ENCODE results near the gene SEMA6D.
A peak's percentile ranks its signal among the peaks of the same experiment; 100 is the strongest.

SEMA6D gene, protein sequence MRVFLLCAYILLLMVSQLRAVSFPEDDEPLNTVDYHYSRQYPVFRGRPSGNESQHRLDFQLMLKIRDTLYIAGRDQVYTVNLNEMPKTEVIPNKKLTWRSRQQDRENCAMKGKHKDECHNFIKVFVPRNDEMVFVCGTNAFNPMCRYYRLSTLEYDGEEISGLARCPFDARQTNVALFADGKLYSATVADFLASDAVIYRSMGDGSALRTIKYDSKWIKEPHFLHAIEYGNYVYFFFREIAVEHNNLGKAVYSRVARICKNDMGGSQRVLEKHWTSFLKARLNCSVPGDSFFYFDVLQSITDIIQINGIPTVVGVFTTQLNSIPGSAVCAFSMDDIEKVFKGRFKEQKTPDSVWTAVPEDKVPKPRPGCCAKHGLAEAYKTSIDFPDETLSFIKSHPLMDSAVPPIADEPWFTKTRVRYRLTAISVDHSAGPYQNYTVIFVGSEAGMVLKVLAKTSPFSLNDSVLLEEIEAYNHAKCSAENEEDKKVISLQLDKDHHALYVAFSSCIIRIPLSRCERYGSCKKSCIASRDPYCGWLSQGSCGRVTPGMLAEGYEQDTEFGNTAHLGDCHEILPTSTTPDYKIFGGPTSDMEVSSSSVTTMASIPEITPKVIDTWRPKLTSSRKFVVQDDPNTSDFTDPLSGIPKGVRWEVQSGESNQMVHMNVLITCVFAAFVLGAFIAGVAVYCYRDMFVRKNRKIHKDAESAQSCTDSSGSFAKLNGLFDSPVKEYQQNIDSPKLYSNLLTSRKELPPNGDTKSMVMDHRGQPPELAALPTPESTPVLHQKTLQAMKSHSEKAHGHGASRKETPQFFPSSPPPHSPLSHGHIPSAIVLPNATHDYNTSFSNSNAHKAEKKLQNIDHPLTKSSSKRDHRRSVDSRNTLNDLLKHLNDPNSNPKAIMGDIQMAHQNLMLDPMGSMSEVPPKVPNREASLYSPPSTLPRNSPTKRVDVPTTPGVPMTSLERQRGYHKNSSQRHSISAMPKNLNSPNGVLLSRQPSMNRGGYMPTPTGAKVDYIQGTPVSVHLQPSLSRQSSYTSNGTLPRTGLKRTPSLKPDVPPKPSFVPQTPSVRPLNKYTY

DNA sequence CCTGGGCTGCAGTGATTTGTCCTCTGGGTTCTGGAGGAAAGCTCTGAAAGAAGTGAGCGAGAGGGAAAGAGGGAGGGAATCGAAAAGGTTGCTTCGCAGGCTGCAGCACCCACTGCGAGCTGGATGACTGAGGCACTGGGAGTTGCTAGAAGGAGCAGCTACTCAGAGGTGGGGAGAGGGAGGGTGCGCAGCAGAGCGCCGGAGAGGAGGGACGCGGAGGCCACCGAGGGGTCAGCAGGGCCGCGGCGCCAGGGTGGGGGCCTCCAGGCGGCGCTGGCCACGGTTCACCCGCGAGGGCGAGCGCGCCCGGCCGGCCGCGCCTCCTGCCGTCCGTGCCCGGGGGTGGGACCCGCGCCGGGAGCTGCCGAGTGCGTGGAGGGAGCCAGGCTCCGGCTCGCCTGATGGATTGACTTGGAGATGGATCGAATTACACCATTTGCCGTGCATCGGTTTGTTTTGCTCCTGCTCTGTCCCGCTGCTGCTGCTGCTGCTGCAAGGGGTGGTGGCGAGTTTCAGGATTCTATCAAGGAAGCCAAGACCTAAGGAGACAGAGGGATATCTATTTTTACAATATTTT is at the start of gene SEMA6D:
SEMA6D (plus strand) TSS at position 470 of the 577 bp plus-strand sequence. CDS start 42,294 bp downstream, outside the sequence.
- peak; percentile 93 for DNase-seq

DNA sequence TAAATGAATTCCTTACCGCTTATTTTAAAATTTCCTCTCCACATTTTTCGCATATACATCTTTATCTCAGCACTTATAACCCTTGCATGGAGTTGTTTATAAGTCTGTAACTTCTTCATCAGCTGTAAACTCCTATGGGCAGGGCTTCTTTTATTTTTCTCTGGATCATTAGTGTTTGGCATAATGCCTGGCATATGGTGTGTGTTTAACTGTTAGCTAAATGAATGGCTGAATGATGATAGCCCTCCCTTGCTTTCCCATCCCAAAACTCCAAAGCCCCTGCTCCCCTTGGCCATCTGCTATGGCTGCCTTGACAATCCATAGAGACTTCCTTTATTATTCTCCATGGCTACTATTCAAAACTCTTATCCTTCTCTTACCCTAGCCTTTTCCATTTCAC is 48.1 kb upstream of the SEMA6D start:
- peak; percentile 87 for DNase-seq

DNA sequence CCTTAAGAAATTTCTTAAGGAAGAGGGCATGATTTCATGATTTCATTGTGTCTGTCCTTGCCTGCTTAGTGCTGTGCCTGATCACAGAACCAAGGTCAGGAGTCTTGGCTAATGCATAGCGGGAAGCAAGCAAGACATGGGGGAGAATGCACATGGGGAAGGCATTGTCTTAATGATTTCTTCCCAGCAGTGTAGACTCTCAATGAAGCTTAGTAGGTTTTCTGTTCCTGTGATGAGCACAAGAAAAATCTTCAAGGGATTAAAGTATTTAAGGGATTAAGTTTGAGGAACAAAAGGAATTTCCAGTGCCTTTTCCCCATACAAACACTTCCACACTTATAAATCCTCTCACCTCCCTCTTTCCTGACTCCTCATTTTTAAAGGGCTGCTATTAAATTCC is 46.9 kb upstream of the SEMA6D start:
- no peak for DNase-seq

DNA sequence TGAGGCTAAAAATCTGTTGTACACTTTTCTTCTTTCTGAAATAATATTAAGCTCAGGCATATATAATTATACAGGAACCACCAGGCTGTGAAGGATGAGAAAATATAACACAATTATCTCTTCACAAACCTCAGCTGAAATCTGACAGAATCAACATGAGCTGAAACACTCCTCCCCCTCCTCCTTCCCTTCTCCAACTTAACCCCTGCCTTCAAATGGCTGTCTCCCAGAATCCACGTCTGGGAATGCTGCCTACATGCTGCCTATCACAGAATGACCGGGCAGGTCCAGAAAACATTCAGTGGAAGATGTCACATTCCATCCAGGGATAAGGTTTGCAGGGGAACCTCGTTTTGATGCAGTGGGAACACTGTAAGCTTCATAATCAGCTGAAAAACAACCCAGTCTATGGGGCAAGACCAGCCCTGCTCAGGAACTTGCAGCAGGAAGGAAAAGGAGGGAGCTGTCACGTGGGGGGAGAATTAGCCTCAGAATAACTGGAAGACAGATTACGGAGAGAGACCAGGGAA is 44.0 kb upstream of the SEMA6D start:
- no peak for DNase-seq

DNA sequence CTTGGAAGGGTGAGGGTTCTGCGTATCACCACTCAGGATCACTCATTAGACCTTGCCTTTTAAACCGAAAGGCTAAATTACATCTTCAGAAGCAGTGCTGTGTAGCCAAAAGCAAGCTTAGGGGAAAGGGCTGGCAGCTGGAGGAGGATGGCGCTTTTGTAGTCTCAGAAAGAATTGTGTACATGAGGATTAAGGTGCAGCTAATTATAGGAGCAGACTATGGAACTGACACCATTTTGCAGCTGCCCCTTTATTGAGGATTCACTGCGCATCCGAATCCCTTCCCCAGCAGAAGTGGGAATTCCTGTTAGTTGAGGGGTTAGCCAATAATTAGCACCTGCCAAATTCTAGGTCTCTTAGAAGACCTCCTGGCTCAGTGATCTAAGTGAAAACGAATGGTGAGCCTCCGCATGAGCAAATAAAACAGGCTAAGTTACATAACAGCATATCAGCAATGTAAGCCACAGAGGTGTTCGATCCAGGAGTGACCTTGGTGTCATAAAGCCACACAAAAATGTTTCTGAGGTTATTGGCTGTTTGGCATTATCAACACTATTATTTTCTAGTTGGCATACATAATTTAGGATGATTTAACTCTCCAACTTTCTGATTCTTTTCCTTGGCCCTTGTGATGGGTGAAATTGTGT is 42.6 kb upstream of the SEMA6D start:
- peak; percentile 72 for DNase-seq

DNA sequence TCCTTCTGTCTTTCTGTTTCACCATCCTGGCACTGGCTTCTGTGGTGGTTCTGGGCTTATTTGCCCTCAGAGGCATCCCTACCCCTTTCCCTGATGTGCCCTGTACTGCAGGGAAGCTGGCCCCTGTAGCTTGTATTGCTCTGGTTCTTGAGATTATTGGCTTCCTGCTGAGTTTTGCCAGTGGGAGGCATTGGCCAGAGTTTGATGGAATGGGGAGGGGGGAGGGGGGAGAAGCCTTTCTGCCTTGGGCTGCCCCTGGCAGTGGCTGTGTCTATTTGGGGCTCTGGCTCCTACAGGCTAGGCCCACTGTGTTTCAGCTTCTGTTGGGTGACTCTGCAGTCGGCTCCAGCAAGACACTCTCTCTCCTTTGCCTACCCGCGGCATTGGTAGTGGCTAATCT is 41.6 kb upstream of the SEMA6D start:
- no peak for DNase-seq

DNA sequence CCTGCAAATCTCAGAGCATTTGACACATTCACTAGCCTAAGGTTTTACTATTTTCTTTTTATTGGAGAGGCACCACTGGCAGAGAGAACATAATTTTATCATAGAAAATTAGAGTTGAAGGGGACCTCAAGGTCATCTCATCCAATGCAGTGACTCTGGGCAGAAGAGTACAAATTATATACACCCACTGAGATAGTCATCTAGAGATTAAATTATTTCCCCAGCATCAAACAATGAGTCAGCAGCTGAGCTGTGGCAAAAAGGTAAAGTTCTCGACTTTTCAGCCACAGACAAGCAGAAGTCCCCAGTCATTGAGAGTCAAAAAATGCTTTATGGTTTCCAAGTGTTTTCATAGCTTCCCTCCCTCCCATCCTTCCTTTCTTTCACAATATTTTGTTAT is 39.3 kb upstream of the SEMA6D start:
- no peak for DNase-seq

DNA sequence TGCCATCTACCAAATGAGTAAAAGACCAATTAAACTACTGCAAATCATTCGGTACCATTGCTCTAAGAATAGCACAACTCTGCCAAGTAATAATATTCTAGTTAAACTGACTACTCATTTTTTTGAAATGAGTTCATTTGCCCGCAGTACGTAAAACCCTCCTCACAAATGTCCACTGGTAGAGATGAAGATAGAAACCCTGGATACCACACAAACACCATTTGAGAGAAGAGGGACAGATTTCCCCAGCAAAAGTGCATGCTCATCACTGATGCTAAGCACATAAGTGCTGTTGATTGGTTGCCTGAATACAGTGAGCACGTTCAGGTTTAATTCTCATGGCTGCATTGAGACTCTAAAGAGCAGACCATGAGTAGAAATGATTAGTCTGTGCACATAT is 34.6 kb upstream of the SEMA6D start:
- DNase-seq: no peak

DNA sequence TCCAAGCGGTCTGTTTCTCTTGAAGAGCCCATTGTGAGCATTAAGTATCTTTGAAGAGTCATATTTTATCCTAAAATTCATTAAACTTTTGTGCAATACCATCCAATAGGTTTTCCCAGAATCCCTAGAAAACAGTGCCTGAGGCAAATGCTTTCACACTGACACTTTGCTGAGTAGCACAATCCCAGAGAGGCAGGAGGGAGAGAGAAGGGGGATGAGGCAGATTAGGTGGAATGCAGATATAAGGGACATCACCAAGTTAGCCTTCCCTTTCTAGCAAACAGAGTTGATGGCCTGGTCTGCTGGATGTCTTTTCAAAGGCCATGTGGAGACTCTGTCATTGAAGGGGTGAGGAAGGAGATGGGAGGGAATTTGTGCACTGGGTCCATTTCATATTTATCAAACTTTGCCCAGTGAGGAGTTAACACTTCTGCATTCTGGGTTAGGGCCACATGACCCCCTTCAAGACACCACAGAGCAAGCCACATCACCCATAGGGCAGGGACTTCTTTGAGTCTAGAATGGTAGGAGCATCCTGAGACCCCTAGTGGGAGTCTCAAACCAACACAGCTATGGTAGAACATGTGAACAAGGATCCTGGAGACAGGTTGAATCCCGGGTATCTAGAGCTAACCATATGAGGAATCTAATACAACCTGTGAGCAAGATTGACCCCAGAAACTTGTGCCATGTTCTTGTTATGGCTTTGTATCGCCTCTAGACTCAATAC is 32.0 kb upstream of the SEMA6D start:
- DNase-seq: no peak

DNA sequence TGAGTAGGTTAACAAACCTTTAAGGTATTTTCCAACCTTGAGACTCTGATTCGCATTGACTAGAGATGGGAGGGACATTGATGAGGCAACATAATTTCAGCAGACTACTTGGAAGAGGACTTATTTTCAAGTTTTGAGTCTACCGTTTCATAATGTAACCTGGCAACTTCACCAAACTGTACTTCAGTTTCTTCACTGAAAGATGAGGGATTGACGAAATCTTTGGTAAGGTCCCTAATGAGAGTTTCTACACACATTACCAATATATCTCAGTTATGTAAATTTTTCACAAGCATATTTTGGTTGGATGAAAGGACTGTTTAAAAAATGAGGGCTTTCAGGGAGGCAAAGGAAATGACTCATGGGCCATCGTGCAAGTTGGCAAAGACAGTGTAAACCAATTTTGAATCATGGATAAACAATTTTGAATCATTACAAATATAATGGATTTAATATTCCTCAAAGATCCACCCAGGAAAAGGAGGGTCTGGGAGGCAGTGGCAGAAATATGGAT is 28.7 kb upstream of the SEMA6D start:
- no peak for DNase-seq

DNA sequence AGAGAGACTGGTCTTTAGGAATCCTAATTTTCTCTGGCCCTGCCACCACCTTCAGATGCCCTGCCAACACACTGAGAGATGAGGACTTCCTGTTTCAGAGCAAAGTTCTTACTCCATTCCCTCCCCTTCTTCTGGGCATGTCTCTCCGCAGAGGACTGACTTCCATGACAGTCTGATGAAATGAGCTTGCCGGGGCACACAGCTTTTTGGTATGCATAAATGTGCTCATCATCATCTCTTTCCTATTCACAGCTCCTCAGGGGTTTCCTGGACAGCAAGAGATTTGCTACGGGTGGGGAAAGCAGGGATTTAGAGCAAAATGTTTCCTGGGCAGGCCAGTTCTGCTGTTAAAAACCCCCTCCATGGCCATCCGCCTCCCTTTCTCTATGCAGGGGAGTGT is 27.6 kb upstream of the SEMA6D start:
- no peak for DNase-seq

DNA sequence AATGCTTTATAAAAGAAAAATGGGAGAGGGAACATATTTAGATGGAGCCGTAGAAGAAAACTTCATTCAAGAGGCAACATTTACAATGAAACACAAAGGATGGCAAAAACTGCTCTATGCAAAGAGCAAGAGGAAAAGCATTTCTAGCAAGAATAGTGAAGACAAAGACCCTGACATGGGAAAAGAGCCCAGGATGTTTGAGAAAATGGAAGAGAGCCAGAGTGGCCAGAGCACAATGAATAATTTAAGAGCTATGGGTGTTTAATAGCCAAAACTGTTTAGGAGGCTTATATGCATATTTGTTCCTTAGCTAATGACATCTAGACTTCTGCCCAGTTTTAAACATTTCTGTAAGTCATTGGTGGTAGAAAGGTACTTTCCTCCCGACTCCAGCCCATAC is 25.4 kb upstream of the SEMA6D start:
- DNase-seq: no peak

DNA sequence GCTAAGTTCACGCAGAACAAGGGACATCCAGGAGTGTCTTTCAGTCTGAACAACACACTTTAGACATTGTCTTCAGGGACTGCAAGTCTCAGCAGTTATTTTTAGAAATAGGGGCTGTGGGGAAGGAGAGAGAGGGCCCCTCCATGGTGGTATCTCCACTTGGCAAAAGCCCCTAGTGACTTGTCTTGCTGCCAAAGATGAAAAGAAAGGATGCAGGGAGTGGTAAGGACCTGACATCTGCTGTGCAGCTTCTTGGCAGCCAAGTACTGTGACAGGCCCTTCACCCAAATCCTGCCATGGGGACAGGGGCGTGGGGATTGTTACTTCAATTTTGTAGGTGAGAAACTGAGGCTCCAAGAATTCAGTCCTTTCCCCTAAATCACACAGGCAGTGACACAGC is 21.0 kb upstream of the SEMA6D start:
- DNase-seq: peak; percentile 12

DNA sequence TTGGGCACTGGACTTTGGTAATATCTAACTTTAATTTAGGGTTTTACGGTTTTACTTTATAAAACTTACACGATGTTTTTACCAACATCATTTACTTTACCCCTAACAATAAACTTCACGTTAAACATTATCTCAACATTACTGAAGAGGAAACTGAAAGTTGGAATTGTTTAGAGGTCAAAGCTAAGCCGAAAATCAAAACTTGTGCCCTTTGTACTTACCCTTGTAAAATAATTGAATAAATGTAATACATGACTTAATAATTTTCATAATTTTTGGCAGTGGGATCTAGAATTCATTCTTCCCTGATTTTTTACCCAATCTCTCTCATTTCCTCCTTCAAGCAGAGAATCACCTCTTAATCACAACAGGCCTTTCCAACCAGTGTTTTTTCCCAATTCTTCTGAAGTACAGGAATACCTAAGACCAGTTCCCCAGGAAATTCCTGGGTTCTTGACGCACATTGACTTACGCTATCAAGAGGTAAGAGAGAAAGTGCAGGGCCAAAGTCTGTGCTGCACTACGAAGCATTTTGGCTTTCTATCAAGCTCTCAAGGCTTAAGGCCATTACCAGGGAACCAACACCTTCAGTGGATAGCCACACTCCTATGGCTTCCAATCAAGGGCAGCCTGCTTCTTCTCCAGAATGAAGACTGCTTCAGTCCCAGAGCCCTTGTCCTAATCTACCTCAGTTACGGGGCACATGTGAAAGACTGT is 11.9 kb upstream of the SEMA6D start:
- DNase-seq: no peak

DNA sequence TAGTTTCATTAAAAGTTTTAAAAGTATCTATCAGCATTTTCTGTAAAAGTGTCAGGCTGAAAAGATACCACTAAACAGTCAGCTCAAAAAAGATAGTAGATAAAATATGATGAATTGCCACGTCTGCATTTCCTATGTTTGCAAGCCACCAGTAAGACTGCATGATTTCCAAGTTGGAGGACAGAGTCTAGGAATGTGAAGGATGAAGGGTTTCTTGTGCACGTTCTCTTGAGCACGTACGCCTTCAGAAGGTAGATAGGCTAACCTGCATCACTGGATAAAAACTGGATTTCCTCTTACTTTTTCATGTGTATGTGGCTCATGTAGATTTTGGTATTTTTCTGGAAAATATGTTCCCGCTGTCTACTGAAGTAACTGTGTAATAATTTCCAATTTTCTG is 9.9 kb upstream of the SEMA6D start:
- no peak for DNase-seq

DNA sequence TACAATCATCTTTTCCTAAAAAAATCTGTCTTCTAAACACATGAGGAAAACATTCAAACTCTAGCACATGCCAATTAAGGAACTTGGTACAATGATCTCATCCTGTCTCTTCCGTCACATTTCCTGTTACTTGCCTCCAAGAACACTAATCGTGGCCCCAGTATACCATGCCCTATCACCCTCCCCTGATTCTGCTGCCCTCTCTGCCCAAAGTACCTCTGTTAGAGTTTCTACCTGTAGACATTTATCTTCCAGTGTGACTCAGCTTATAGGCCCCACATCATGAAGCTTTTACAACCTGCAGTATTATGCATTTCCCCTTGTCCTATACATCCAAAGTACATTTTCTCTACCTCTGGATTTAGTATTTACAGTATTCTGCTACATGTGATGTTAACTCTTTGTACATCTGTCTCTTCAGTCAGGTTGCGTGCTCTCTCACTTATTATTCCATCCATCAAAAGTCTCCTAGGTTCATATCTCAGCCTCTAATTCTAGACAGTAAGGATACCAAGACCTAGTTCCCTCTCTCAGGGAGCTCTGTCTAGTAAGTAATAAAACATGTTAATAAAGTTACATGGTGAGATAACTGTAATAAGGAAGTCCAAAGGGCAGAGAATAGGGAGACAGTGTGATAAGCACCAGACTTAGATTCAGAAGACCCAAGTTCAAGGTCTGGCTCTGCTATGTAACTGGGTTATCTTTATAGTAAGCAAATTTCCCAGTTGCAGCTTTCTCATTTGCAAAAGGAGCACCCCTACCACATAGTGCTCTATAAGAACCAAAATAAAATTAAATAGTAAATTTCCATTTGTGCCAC is 8.9 kb upstream of the SEMA6D start:
- no peak for DNase-seq

DNA sequence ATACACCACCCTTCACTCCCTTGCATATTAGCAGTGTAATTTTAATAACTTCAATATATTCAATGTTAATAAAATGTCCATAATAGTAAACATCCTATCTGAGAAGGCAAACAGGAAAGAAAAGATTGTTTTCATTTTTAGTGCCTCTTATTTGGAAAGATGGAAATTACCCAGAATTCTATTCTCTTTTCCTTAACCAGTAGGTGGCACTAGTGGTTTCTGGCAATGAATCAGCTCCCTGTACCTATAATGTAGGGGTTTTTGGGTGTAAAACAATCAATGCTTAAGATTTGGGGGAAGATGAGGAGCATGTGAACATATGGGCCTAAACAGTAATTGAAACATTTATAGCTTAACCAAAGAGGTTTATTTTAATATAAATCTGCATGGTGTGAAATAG is 5.7 kb upstream of the SEMA6D start:
- peak; percentile 16 for DNase-seq

DNA sequence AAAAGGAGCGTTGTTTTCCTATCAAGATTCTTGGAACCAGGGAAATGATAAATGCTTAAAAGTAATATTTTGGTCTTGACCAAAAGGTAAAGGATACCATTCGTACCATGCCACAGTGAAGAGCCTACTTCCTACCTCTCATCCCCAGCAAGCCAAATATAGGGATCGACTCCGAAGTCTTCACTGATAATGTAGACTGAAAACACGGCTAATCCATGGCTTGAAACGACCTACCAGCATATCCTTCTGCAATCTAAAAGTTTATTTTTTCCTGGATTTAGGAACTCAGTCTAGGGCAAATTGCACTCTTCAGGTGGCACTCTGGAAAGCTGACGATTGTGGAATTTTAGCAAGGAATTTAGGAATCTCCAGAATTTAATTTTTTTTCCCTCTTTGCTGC is 1.9 kb upstream of the SEMA6D start:
- no peak for DNase-seq

DNA sequence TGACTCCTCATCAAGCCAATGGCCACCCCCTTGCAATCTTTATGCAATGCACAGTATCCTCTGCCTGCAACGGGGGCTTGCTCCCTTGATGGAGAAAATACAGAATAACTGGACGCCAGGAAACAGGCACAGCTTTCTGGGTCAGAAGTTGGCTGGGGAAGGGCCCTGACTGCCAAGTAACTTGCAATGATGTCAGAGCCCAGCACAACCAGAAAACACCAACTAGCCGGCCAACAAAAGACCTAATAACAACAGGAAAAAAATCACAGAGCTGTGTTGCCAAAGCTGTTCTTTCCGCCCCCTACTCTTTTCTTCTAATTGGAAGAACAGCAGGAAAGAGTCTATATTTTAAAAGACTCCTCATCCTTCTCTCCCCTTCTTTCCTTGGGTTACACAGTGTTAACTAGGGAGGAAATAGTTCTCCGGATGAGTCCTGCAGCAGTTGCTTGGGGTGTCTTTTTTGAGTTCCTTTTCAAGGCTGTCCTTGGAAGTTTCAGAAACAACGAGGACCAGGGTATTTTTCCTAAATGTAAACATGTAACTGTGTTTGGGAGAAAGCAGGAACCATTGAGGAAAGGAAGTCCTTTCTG is 1.4 kb upstream of the SEMA6D start:
- no peak for DNase-seq

DNA sequence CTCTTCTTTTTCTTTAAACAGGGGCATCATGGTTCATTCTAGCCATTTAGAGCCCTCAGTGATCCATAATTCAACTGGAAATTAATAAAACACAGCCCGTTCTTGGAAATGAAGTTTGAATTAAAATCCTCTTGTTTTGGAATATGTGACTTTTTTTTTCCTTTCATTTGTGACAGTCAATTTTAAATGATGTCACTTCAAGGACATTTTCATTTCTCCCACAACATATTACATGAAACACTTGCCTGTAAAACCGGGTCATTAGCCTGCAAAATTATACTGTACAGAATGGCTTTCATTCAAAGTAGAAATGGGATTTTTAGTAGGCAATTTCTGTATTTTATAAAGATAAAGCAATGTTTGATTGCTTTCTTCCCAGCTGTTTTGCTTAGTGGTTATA is 789 bp upstream of the SEMA6D start:
- no peak for DNase-seq

All from NCI-H2171 treated with DMSO at 0.1 percent for 48 hours (cell line).